Measurements from ENCODE around the gene PPP4R1. TPM values are rescaled to one million over a fixed set of nuclear protein-coding genes. Genes with fewer than 3 reads are reported as not detected.

Gene PPP4R1
- total RNA-seq, 1 experiment from 2014 or later = 86.4 TPM

DNA sequence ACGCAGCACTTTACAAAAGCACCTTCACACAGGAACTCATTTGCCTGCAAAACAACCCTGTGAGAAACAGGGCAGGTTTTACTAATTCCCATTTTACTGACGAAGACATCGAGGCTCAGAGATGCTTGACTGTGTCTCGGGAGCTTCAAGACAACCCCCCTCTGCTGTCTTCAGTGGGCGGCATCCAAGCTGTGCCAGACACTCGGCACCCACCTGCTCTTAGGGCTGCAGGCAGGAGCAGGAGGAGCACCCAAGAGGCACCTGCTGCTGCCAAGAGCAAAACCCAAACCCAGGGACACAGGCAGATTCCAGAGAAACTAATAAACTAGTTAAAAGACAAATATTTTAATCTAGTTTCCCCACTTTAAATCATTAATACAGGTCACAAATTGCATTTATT, 67.9 kb downstream of the PPP4R1 start:
- no peak for DNase-seq (ENCODE audit: low read depth)

DNA sequence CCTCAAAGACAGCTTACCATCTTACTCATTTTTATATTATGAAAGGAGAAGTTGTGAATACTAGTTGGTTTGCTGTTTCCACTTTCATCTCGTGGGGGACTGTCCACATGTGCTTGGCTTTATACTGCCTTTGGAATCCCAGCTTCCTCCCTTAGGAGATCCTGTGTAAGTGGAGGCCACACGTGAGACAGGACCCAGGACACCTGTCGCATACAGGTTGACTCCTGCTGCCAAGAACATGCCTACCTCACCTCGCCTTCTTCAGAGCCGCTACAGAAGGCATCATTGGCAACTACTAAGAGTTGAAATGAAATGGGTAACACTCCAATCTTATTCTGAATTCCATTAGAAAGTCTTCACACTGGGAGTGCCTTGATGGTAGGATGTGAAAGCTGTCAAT, 69.3 kb downstream of the PPP4R1 start:
- DNase-seq (ENCODE audit: low read depth) = no peak

DNA sequence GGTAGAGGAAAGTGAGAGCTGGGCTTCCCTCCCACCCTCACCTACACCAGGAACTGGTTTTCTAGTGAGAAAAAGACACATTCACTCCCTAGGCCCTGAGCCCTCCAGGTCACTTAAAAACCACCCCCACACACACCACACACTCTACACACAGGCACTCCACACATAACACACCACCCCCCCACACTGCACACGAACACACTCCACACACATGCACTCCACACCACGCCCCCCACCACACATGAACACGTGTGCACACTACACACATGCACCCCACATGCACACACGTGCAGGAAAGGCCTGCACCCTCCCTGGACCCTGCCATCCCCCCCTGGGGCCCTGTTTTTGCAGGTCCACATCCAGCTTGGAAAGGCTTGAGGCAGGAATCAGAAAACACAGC, 71.4 kb downstream of the PPP4R1 start:
- no peak for DNase-seq (ENCODE audit: low read depth)

DNA sequence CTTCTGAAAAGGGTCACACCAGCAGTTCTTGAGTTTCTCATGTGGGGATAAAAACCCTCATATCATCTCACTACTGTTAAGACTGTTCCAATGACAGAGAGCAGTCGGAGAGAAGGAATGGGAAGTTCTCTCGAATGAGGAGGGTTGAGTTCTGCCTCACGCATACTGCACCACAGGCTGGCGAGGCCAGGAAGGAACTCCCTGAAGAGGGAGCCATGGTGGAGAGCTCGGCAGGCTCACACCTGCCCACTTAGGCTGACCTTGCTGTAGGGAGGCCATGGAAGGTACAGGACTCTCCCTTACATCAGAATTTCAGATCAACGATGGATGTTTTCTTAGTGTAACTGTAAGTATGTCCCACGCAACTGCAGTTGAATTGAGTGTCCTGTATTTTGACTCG, 74.4 kb downstream of the PPP4R1 start:
- no peak for DNase-seq (ENCODE audit: low read depth)

DNA sequence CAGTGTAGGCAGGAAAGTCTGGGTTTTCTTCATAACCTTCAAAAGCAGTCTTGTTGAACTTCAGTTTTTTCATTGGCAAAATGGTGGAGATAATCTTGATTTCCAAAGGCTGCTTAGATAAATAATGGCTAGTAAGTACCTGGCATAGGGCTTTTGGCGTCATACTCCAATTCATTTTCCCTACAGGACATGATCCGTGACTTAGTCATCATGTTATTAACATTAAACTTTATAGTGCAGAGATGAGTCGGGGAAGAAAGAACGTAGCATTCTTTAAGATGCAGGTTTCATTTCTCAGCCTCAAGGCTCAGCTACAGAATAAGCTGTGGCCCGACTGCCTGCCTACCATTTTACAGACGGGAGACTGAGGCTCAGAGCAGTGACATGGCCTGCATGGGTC, 75.1 kb downstream of the PPP4R1 start:
- DNase-seq (ENCODE audit: low read depth) = peak; percentile 71

DNA sequence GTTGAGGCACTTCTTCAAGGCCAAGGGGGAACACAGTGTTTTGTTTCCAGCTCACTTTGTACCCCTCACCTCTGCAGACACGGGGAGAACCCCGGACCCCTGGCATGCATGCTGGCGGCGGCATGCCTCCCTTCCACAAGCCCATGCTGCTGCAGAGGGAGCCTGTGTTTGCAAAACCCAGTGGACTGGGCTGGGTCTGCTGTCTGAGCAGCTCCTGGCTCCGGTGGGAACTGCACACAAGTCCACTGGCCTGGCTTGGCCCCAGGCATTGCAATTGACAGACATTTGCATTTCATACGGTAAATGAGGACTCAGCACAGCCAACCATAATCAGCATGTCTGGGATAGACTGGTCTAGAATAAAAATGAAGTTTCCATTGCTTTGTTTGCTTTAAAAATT, 76.7 kb downstream of the PPP4R1 start:
- DNase-seq (ENCODE audit: low read depth) = no peak

DNA sequence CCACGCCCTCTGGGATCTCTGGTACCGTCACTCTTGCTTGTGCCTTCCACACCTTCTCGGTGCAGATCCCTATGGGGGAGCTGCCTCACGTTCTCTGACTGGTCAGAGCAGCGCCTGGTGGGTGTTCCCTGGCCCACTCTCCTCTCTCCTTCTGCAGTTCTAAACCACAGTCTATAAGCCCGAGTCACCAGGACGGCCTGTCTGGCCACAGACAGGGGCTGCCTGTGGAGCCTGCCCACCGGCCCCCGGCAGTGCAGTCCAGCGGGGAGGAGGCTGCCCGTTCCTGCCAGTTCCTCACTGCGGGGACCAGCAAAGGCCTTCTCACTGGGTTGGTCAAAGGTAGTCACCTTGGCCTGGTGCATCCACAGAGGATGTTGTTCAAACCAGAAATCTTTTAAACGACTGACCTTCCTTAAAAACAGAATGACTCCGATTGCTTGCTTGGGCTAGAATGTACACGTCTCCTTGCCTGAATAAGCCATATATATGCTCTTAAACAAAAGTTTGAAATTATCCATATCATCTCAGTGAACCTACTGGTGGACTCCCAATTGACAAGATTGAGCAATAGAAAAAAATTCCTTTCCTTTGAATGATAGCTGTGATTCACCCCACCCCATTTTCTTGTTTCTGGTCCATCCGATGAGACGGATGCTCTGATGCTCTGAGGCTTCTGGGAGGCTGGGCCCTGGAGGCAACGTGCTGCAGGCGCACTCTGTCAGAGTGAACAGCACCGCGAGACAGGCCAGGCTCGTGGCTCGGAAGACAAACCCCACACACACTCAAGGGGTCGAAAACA, 77.8 kb downstream of the PPP4R1 start:
- peak; percentile 13 for DNase-seq (ENCODE audit: low read depth)

DNA sequence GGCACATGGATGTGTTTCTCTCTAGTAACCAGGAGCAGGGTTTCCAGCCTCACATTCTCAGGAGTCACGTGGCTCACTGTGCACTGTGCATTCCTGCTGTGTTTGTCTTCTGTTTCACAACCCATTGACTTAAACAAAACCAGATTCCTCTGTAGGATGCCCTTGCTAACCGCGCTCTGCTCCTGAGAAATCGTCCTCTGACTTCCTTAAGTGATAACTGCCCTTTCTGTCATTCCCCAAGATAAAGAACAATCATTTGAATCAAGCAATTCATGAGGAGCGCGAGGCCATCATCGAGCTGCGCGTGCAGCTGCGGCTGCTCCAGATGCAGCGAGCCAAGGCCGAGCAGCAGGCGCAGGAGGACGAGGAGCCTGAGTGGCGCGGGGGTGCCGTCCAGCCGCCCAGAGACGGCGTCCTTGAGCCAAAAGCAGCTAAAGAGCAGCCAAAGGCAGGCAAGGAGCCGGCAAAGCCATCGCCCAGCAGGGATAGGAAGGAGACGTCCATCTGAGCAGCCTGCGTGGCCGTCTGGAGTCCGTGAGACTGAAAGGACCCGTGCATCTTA, 78.8 kb downstream of the PPP4R1 start:
- DNase-seq (ENCODE audit: low read depth) = no peak

DNA sequence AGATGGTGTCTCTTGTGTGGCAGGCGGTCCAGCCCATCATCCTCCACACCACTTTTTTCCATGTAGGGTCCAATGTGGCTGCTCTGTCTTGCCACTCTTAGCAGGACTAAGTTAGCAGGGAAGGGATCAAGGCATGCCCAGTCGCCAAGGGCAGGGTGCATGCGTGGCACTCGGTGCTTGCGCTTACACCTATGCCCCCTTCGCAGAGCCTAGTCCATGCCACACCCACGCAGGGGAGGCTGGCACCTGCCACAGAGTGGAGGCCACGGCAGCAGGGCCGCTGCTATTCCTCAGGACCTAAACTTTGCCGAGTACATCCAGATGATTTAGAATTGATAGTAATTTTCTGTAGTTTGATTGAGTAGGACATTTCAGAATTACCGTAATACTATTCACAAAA, 79.5 kb downstream of the PPP4R1 start:
- DNase-seq (ENCODE audit: low read depth) = no peak

DNA sequence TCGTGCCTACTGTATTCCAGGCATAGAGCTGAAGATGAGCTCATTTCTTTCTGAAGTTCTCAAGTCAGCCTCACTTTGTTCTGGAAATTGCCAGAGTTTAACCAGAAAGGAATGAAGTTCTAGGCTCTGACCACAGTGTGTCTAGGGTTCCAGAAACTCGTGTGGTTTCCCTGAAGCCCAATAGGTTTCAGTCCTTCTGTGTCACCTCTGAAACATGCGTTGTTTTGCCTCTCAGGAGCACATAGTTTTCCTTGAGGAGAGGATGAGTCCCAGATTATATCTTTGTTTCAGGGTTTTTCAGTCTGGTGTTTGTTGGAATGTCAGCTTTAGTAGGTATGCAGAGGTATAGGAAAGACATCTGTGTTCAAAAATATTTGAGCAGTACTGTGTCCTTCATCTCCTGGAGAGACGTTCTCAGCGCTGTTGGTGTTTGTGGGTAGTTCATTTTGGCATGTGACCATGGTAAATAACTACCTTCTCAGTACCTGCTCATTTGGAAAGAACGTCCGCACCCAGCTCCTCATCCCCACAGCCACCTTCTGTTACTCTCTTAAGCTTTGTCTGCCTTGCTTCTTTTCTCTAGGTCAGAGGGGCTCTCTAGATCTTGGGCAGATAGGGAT, 82.5 kb downstream of the PPP4R1 start:
- peak; percentile 17 for DNase-seq (ENCODE audit: low read depth)

DNA sequence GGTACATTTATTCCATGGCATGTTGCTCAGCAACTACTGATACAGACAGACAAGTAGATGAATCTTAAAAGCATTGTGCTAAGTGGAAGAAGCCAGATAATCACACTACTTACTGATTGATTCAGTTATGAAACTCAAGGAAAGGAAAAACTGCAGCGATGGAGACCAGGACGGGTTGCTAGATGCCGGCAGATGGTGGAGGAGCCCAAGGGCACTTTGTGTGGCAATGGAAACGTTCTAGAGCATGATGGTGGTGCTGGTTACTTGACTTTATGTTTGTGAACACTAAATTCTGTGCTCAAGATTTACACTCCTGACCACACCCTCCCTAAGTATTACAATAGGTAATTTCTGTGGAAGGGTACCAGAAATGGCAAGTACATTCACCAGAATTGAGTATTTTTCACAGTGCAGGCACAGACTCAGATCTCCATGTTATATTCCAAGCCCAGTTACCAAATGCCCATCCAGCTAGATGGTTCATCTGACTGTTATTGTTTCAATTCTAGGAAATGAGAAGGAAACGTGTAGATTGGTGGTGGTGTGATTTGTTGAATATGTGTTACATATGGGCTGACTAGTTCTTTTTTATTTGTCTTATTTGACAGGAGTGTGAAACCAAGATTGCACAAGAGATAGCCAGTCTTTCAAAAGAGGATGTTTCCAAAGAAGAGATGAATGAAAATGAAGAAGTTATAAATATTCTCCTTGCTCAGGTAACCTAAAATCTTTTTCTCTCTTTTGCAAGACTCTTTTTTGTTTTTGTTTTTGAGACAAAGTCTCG, 83.9 kb downstream of the PPP4R1 start:
- no peak for DNase-seq (ENCODE audit: low read depth)

DNA sequence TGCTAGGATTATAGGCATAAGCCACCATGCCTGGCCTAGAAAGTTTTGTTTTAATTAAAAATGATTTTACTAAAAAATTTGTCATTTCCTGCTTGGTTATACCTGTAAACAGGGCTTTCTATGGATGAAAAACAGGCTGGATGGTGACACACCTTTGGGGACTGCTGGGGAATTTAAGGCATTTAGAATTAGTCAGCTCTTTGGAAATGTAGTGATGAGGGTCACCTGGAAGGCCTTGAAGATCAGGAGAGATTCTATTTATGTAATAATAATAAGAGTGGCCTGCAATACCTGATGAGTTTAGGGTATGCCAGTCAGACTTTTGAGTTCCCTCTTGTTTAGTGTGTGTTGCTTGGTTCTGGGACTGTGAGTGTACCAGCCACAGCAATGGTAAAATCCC, 87.9 kb downstream of the PPP4R1 start:
- DNase-seq (ENCODE audit: low read depth) = no peak

DNA sequence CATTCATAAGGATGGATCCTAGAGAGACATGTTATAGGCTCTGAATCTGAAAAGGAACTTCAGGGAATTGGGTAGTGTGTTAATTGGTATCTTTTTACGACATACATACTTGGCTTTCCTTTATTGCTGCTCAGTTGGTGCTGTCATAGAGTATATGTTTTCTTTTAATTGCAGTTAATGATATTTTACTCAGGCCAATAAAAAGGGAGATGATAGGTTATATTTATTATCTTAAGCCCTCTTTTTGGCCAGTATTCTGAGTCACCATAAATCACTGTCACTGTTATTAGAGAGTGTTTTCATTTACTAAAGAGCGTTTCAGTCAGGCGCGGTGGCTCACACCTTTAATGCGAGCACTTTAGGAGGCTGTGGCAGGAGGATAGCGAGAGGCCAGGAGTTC, 91.4 kb downstream of the PPP4R1 start:
- no peak for DNase-seq (ENCODE audit: low read depth)

DNA sequence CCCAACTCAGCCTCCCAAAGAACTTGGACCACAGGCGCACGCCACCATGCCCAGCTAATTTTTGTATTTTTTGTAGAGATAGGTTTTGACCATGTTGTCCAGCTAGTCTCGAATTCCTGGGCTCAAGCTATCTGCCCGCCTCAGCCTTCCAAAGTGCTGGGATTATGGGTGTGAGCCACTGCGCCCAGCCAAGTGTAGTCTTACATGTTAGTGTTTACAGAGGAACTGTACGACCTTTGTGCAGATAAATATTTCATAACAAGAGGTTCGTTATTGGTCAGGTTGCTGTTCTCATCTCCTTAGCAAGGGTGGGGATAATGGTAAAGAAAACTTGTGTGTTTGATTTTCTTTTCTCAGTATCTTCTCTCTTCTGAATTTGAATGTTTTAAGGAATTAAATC, 92.6 kb downstream of the PPP4R1 start:
- no peak for DNase-seq (ENCODE audit: low read depth)

DNA sequence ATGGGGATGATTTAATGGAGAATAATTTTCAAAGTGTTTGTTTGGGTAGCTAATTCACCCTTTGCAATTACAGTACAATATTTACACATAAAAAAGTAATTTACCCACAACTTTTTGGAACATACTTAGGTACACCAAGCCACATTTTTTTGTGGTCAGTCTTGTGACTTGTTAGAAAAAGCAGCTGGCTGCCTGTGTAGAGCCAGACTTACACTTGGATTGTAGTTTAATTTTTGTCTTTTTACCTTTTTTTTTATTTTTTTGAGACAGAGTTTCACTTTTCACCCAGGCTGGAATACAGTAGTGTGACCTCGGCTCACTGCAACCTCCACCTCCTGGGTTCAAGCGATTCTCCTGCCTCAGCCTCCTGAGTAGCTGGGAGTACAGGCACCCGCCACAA, 93.7 kb downstream of the PPP4R1 start:
- DNase-seq (ENCODE audit: low read depth) = no peak

DNA sequence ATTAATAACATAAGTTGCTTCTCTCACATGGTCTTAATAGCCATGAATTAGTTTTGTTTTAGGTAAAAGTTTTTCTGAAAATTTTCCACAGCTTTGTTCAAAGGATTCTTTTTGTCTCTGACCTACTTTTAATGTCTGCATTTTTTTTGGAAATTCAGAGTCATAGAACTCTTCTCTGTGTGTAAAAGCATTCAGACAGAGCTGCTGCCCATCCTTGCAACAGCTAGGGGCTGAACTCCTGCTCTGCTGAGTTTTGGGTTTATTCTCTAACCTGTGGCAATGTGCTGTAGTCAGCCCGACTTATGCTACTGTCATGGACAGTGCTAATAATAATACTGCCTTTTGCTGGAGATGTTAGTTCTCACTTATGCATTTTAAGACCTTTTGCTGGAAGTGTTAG, 95.0 kb downstream of the PPP4R1 start:
- DNase-seq (ENCODE audit: low read depth) = no peak

DNA sequence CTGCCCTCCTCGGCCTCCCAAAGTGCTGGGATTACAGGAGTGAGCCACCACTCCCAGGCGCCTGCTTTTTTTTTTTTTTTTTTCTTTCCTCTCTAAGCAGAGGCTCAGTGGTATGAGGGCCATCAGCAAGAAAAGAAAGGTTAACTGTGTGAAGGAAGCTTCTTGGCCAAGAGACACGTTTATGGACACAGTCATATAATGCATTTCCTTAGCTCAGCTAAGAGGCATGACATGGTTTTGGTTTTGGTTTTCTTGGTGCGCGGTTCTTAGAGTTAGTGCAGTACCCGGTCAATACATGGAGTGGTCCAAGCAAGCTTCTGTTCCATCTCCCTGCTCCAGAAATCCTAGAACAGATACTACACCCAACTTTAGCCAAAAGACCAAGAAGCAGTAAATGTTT, 96.5 kb downstream of the PPP4R1 start:
- no peak for DNase-seq (ENCODE audit: low read depth)

DNA sequence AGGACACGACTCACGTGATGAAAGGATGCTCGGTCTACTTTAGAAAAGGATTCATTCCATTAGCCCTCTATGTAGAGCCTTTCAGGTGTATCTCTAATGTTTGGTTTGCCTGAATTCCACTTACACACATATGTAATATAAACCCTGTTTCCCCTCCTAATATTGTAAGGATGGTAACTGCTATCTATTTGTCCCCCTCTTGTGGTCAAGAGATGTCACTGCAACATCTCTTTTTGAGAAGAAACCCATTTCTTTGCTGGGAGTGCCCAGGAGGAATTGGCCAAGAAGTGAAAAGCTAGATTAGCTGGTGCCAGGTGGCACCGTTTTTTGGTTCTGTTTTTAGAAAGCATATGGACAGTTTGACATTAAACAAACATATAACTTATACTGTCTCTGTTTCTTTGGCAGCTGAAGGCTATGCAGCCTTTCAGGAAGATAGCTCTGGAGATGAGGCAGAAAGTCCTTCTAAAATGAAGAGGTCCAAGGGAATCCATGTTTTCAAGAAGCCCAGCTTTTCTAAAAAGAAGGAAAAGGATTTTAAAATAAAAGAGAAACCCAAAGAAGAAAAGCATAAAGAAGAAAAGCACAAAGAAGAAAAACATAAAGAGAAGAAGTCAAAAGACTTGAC, 97.8 kb downstream of the PPP4R1 start:
- DNase-seq (ENCODE audit: low read depth) = peak; percentile 44

DNA sequence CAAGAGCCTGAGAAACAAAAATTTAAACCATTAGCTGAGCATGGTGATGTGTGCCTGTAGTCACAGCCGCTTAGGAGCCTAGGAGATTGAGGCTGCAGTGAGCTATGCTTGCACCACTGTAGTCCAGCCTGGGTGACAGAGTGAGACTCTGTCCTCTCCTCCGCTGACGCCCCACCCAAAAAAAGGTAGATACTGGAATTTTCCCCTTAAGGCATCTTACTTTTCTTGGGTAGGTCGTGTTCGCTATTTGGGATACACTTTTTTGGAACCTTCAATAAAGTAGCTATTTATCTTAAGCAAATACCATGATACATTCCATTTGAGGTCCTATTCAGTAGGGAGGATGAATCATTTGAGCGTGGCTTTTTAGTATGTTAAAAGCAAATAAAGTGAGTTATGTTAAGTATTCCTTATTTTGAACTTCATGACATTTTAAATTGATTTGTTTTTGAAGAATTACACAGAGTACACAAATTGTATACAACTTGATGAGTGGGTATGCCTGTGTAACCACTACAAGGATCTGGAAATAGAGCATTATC, 100.3 kb downstream of the PPP4R1 start:
- peak; percentile 54 for DNase-seq (ENCODE audit: low read depth)

DNA sequence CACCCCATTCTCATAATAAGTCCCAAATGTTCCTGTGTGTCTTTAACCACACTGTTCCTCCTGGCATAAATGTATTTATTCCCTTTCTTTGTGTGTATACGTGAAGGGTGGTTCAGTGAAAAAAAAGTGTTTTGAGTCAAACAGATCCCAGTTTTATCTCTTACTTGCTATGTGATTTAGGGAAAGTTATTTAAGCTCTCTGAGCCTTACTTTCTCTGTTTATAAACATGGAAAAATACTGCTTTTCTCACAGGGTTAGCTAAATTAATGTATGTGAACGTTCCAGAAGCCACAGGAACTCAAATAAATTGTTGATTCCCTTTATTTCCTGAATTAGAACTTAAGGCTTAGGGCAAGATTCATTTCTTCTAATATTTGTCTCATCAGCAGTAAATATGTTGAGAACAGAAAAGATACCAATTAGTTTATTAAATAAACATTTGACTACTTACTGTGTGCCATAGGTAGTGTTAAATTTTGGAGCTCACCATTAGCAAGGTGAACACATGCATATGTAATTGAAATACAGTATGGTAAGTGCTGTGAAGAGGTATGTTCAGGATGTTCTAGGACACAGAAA, 105.8 kb downstream of the PPP4R1 start:
- DNase-seq (ENCODE audit: low read depth) = no peak

DNA sequence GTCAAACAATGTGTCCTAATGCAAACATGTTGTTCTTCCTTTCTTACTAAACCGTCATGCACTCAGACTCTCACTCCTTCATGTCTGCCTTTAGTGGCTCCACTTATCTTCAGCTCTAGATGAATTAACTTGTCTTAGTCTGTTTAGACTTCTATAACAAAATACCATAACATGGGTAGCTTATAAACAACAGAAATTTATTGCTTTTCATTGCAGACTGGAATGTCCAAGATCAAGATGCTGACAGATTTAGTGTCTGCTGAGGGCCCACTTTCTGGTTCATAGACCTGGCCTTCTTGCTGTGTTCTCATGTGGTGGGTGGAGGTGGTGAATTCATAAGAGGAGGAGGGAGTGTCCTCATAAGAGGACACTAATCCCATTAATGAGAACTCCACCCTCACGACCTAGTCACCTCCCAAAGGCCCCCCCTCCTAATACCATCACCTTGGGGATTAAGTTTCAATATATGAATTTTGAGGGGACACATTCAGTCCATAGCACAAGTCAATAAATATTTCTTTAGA, 106.7 kb downstream of the PPP4R1 start:
- DNase-seq (ENCODE audit: low read depth) = no peak
